GM21737 (cell line): ENCODE data around the gene MOV10.
A peak's percentile ranks its signal among the peaks of the same experiment; 100 is the strongest.

Experiments used
- ATAC-seq: cut with Tn5 transposase; IDR thresholded peaks from one replicate; pipeline ENCODE4 v1.9.1; 2021; ENCODE audit warnings: mild to moderate bottlenecking, moderate library complexity; ENCODE audit not compliant: unreplicated experiment

The MOV10 gene

GRCh38 chr1:112698366-112699310 is 24.2 kb downstream of the MOV10 start:
- ATAC-seq: no peak

GRCh38 chr1:112699425-112700144 is 25.1 kb downstream of the MOV10 start:
- no peak for ATAC-seq

GRCh38 chr1:112700290-112701226 is 26.1 kb downstream of the MOV10 start:
- peak; percentile 41 for ATAC-seq

- ATAC-seq: no peak
These were observed 27.0 kb downstream of the MOV10 start for GRCh38 chr1:112701227-112702066.

GRCh38 chr1:112702067-112702395 is 27.6 kb downstream of the MOV10 start:
- ATAC-seq: no peak

- ATAC-seq: no peak
These were observed 28.2 kb downstream of the MOV10 start for GRCh38 chr1:112702420-112703261.

- ATAC-seq: no peak
These were observed 29.2 kb downstream of the MOV10 start for GRCh38 chr1:112703706-112704105.

GRCh38 chr1:112704391-112704933 is 30.0 kb downstream of the MOV10 start:
- no peak for ATAC-seq

- peak; percentile 54 for ATAC-seq
These were observed 30.6 kb downstream of the MOV10 start for GRCh38 chr1:112704934-112705627.

- peak; percentile 50 for ATAC-seq
These were observed 32.2 kb downstream of the MOV10 start, which contains the start of gene RHOC for GRCh38 chr1:112706505-112707220. Gene RHOC, minus strand, starts transcription at chr1:112707127. Its CDS starts 3,328 bp downstream, at chr1:112703799.

GRCh38 chr1:112707221-112708001 is 33.0 kb downstream of the MOV10 start:
- peak; percentile 48 for ATAC-seq

GRCh38 chr1:112708002-112708448 is 33.6 kb downstream of the MOV10 start:
- ATAC-seq: no peak

GRCh38 chr1:112708489-112708888 is 34.0 kb downstream of the MOV10 start:
- no peak for ATAC-seq

- ATAC-seq: no peak
These were observed 35.7 kb downstream of the MOV10 start for GRCh38 chr1:112710159-112710558.

GRCh38 chr1:112710586-112710985 is 36.1 kb downstream of the MOV10 start:
- ATAC-seq: no peak

- no peak for ATAC-seq
These were observed 36.6 kb downstream of the MOV10 start for GRCh38 chr1:112711041-112711440.

- no peak for ATAC-seq
These were observed 37.2 kb downstream of the MOV10 start for GRCh38 chr1:112711670-112712069.
